Measurements from ENCODE around the gene MCU. TPM values are rescaled to one million over a fixed set of nuclear protein-coding genes. Genes with fewer than 3 reads are reported as not detected.

The MCU gene
- total and polyA plus RNA-seq, 2 of the 8 experiments (the other 6 are each of a cell fraction or from before 2014, with no cell fraction given): 51.6 to 62.2 TPM

DNA sequence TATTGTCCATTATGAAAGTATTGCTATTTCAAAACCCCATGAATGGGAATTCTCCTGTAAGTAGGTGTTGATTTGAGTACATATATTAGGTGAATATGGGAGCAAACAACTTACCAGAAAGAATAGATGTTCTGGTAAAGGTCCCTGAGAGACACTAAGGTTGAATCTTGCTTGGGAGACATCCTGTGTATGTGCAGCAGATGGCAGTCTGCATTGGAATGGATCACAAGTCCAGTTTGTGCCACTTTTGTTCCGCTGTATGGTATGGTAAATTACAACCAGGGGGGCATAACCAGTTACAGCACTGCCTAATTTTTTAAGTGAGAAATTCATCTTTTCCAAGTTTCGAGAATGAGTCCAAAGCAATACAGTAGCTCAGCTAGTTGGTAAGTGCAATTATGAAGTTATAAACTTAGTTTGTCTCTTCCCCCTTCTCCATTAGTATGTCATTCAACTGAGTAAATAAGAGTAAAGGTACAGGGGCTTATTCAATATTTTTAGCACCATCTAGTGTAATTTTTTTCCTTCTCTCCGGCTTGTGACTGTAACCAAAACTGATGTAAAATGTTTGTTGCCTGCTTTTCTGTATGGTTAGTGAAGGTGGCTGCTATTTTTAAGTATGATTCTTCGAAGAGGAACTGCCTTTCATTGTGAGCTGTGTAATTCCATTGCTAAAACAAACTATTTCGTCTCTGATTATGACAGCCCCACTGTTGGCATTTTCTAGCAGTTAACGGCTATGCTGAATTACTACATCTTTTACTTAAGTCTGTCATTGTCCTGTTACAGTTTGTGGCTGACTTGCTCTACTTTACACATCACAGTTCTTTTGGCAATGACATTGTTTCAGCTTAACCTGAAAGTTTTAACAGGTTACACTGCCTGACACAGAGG is 2.8 kb downstream of the MCU start:
- H4K91ac ChIP-seq (replicated peaks; ENCODE audit: insufficient read length, low read length): no peak overlapping the region
- H3K18ac ChIP-seq (ENCODE audit: extremely low read depth, low read length): no peak overlapping the region
- H3K9me3 ChIP-seq (ENCODE audit: insufficient read depth in 2 of 2, low read depth in 1 of 2, low read length in 1 of 2): no peaks in the 10 kb centered on the region
- H4K20me1 ChIP-seq (replicated peaks in 1 of 2; ENCODE audit: control insufficient read depth in 1 of 2, insufficient read depth in 2 of 2, low read length in 2 of 2): peaks cover 3 to 8% of the 10 kb centered on the region in 2 experiments
- ChIA-PET POLR2A (ENCODE audit: partially characterized antibody) (interaction anchor here (0.6 to 3.3 kb wide), 5 partner anchors 10 to 340 kb away, joined by 3 to 14 read pairs (median 3); partner anchors contain the start of gene DNAJB12), CTCF (ENCODE audit: partially characterized antibody) (interaction anchor here (0.6 to 2.1 kb wide), 10 partner anchors 9 to 205 kb away, joined by 3 to 6 read pairs (median 4); no protein-coding TSS in a partner anchor)
- H3K4ac ChIP-seq (replicated peaks; ENCODE audit: insufficient read length, low read depth, low read length): no peak overlapping the region
- H2AFZ ChIP-seq (ENCODE audit: low read length): no peak overlapping the region
- no peaks in the 10 kb centered on the region for H3K36me3 ChIP-seq (ENCODE audit: control insufficient read depth in 2 of 4, insufficient read depth in 4 of 4, low read length in 3 of 4)
- H2BK120ac ChIP-seq (replicated peaks; ENCODE audit: low read depth, low read length): no peak overlapping the region
- H2BK5ac ChIP-seq (ENCODE audit: low read depth, low read length): no peak overlapping the region
- H2BK15ac ChIP-seq (ENCODE audit: low read length): no peak overlapping the region
- no peak overlapping the region for H3K56ac ChIP-seq (replicated peaks; ENCODE audit: insufficient read length, low read depth, low read length)
- no peak overlapping the region for H3K23ac ChIP-seq (ENCODE audit: insufficient read length)
- DNase-seq (ENCODE audit: low read depth in 1 of 2, low spot score in 2 of 2) (no peak), FAIRE-seq (no peak)
- H3K27ac ChIP-seq (ENCODE audit: low read depth, low read length): no peak overlapping the region
- no peak overlapping the region for H2BK20ac ChIP-seq (ENCODE audit: low read length)
- H4K5ac ChIP-seq (ENCODE audit: insufficient read length, low read depth, low read length): no peak overlapping the region
- no peak overlapping the region for H4K8ac ChIP-seq (ENCODE audit: extremely low read depth, insufficient read depth, low read length)
- no peak overlapping the region for H3K14ac ChIP-seq (ENCODE audit: insufficient read length)
- peaks cover 0 to 3% (median 0%) of the 10 kb centered on the region in 4 experiments; a peak in 2 of 7 replicates for H3K4me1 ChIP-seq (replicated peaks in 1 of 4; ENCODE audit: control insufficient read depth in 3 of 4, insufficient read depth in 4 of 4, low read length in 3 of 4)
- no peak overlapping the region for H2BK12ac ChIP-seq (ENCODE audit: low read depth, low read length)
- H3K27me3 ChIP-seq (replicated peaks in 1 of 4; ENCODE audit: control insufficient read depth in 3 of 4, extremely low read depth in 1 of 4, insufficient read depth in 3 of 4, low read length in 3 of 4): no peaks in the 10 kb centered on the region
- no peak overlapping the region for H3K4me3 ChIP-seq (ENCODE audit: extremely low read depth in 1 of 4, insufficient read depth in 2 of 4, low read depth in 3 of 4, low read length in 4 of 4)
- H3K4me2 ChIP-seq (ENCODE audit: insufficient read depth in 1 of 2, low read depth in 2 of 2, low read length in 2 of 2): no peak overlapping the region; a peak in 1 of 4 replicates
- H3K23me2 ChIP-seq (ENCODE audit: low read depth, low read length): peaks cover 3% of the 10 kb centered on the region; the same call in 1 of the 2 replicates
- H3K79me2 ChIP-seq (ENCODE audit: control insufficient read depth in 1 of 2, insufficient read depth in 2 of 2, low read length in 2 of 2): peaks cover 27 to 72% of the 10 kb centered on the region in 2 experiments
- no peak overlapping the region for H2AK5ac ChIP-seq (ENCODE audit: low read depth, low read length)
- H3K79me1 ChIP-seq (ENCODE audit: low read depth, low read length): peaks cover 3% of the 10 kb centered on the region; the same call in 1 of the 2 replicates
- no peak overlapping the region for H3K9ac ChIP-seq (replicated peaks in 1 of 4; ENCODE audit: extremely low read depth in 1 of 4, low read depth in 3 of 4, low read length in 3 of 4)
- WGBS, 2 experiments (ENCODE audit: extremely low coverage in 1 of 2, insufficient coverage in 1 of 2, insufficient read length in 1 of 2, insufficient replicate concordance in 2 of 2, low coverage in 1 of 2, low lambda C conversion rate in 2 of 2, missing lambda C conversion rate in 1 of 2): 83% methylated on average over 6 of the region's 6 CpGs; no CpG with 5 or more reads in 1 of the 2 experiments
- TF ChIP-seq RAD21 (IDR thresholded peaks at IDR 0.05 in 1 of 2, conservative IDR thresholded peaks at IDR 0.05 in 1 of 2; ENCODE audit: low read depth in 2 of 2, low read length in 2 of 2) (peak in 1 of 2 experiments; percentile 16; a peak in 1 of 4 replicates), NRF1 (IDR thresholded peaks at IDR 0.05; ENCODE audit: low read depth, low read length) (no peak), RBBP5 (IDR thresholded peaks at IDR 0.05; ENCODE audit: borderline replicate concordance, low read depth, low read length) (no peak), BACH1 (IDR thresholded peaks at IDR 0.05; ENCODE audit: low read length) (no peak), BRCA1 (IDR thresholded peaks at IDR 0.05; ENCODE audit: low read depth, low read length) (no peak)
- TF ChIP-seq, protein P1, sequence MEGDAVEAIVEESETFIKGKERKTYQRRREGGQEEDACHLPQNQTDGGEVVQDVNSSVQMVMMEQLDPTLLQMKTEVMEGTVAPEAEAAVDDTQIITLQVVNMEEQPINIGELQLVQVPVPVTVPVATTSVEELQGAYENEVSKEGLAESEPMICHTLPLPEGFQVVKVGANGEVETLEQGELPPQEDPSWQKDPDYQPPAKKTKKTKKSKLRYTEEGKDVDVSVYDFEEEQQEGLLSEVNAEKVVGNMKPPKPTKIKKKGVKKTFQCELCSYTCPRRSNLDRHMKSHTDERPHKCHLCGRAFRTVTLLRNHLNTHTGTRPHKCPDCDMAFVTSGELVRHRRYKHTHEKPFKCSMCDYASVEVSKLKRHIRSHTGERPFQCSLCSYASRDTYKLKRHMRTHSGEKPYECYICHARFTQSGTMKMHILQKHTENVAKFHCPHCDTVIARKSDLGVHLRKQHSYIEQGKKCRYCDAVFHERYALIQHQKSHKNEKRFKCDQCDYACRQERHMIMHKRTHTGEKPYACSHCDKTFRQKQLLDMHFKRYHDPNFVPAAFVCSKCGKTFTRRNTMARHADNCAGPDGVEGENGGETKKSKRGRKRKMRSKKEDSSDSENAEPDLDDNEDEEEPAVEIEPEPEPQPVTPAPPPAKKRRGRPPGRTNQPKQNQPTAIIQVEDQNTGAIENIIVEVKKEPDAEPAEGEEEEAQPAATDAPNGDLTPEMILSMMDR (IDR thresholded peaks at IDR 0.05; ENCODE audit: control extremely low read depth in 1 of 3, insufficient read depth in 1 of 3, low read depth in 1 of 3, low read length in 3 of 3): peak in 1 of 3 experiments; percentile 6; a peak in 1 of 4 replicates
- TF ChIP-seq, protein P2, sequence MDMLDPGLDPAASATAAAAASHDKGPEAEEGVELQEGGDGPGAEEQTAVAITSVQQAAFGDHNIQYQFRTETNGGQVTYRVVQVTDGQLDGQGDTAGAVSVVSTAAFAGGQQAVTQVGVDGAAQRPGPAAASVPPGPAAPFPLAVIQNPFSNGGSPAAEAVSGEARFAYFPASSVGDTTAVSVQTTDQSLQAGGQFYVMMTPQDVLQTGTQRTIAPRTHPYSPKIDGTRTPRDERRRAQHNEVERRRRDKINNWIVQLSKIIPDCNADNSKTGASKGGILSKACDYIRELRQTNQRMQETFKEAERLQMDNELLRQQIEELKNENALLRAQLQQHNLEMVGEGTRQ (IDR thresholded peaks at IDR 0.05; ENCODE audit: low read length): no peak
